ENCODE results near the gene TMEM147.

TMEM147 gene

DNA sequence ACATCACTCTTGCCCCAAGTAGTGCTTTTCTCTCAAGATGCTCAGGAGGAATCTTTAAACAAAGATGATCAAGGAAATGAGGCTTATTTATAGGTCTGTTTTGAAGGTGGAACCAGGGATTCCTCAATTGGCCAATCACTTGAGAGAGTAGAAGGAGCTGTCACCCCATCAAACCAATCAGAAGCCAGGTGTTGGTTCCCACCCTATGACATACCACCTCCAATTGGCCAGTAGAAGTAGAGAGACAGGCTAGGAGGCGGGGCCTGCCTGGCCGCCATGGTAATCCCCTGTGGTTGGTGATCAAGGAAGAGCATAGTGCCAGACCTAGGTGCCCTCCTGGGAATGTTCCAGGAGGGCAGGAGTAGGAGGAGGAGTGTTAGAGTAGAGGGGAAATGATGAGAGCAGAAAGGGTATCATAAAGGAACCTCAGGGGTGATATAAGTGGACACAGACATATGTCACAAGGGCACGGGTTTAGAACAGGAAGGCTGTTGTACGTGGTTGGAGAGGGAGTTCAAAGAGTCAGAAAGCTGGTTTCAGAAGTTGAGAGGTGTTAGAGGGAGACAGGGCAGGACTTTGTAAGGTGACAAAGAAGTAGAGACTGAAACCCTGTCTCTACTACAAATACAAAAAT, 51.1 kb downstream of the TMEM147 start:
- POLR2A ChIA-PET, result no interaction called here
- Histone ChIP-seq H3K27ac (ENCODE audit: extremely low read depth, low read depth, low read length) (no peak overlapping the region), H3K4me3 (ENCODE audit: low read depth, low read length) (no peak overlapping the region), H3K36me3 (ENCODE audit: control insufficient read depth in 2 of 2, insufficient read depth in 1 of 2, low read length in 2 of 2) (no peaks in the 10 kb centered on the region; a peak in 1 of 3 replicates), H3K9me3 (ENCODE audit: control insufficient read depth, insufficient read depth, low read depth, low read length) (no peaks in the 10 kb centered on the region), H3K4me1 (ENCODE audit: control insufficient read depth, insufficient read depth, low read length) (0 out of 2 replicates have a peak, but pooled peaks cover 2% of the 10 kb centered on the region)
- TF ChIP-seq ZNF366 (tag by site-specific recombination; conservative IDR thresholded peaks at IDR 0.05) (no peak), ZNF623 (tag by site-specific recombination; IDR thresholded peaks at IDR 0.05) (no peak), ZNF350 (tag by site-specific recombination; IDR thresholded peaks at IDR 0.05) (0 out of 2 replicates have a peak, but pooled peaks have one; percentile 15), ZNF521 (tag by site-specific recombination; IDR thresholded peaks at IDR 0.05) (no peak), SP2 (tag by site-specific recombination; IDR thresholded peaks at IDR 0.05) (peak; percentile 69), ZBTB17 (tag by site-specific recombination; IDR thresholded peaks at IDR 0.05) (no peak), ZNF776 (tag by site-specific recombination; IDR thresholded peaks at IDR 0.05; ENCODE audit: borderline replicate concordance) (no peak), GLI4 (tag by site-specific recombination; IDR thresholded peaks at IDR 0.05) (no peak)
- TF ChIP-seq, protein P1, sequence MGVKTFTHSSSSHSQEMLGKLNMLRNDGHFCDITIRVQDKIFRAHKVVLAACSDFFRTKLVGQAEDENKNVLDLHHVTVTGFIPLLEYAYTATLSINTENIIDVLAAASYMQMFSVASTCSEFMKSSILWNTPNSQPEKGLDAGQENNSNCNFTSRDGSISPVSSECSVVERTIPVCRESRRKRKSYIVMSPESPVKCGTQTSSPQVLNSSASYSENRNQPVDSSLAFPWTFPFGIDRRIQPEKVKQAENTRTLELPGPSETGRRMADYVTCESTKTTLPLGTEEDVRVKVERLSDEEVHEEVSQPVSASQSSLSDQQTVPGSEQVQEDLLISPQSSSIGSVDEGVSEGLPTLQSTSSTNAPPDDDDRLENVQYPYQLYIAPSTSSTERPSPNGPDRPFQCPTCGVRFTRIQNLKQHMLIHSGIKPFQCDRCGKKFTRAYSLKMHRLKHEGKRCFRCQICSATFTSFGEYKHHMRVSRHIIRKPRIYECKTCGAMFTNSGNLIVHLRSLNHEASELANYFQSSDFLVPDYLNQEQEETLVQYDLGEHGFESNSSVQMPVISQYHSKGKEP (tag by site-specific recombination; IDR thresholded peaks at IDR 0.05), result no peak
- CTCF ChIA-PET, result interaction anchor here (0.5 to 2.7 kb wide), 5 partner anchors 10 to 287 kb away, joined by 3 to 14 read pairs (median 3); no protein-coding TSS in a partner anchor

Measured in HEK293 (cell line).